Natural killer cell (primary cell): ENCODE data around the gene POU5F2. TPM values are rescaled to one million over a fixed set of nuclear protein-coding genes. Genes with fewer than 3 reads are reported as not detected.

ENCODE experiments used
- ATAC-seq, 3 donors: fragments of 150-1000 bp in 2 of 3; fragments of 200-7000 bp in 1 of 3; cut with Tn5 transposase; 1 replicate in 1 of 3; 2 replicates in 2 of 3; pipeline ENCODE4 v1.10.0; 2021; ENCODE audit warnings: mild to moderate bottlenecking in 2 of 3, moderate library complexity in 2 of 3
- DNase-seq, 2 donors: peaks; one replicate each; pipeline versions ENCODE4 v3.0.0 to v3.0.0-alpha.2; 2013 to 2021; ENCODE audit warnings: mixed read lengths in 1 of 2
- H3K27ac ChIP-seq: one replicate; pipeline ENCODE4 v1.5.1; 2013; ENCODE audit warnings: mild to moderate bottlenecking, low read length
- H3K27me3 ChIP-seq: one replicate; pipeline ENCODE4 v1.6.1; 2013; ENCODE audit warnings: low read length; ENCODE audit not compliant: control insufficient read depth, insufficient read depth
- H3K36me3 ChIP-seq: one replicate; pipeline ENCODE4 v1.6.1; 2013; ENCODE audit warnings: low read length; ENCODE audit not compliant: control insufficient read depth, insufficient read depth
- H3K4me1 ChIP-seq: one replicate; pipeline ENCODE4 v1.6.1; 2013; ENCODE audit warnings: low read length; ENCODE audit not compliant: control insufficient read depth, insufficient read depth
- H3K4me3 ChIP-seq: one replicate; pipeline ENCODE4 v1.5.1; 2013; ENCODE audit warnings: low read length
- H3K9me3 ChIP-seq: one replicate; pipeline ENCODE4 v1.6.1; 2013; ENCODE audit warnings: low read length; ENCODE audit not compliant: control insufficient read depth, insufficient read depth
- H3K27ac Mint-ChIP-seq, 2 donors: one replicate each; pipeline ENCODE4 v1.8.0; 2022; ENCODE audit warnings: mild to moderate bottlenecking in 2 of 2, mixed read lengths in 2 of 2, moderate library complexity in 1 of 2
- H3K27me3 Mint-ChIP-seq, 2 donors: one replicate each; pipeline ENCODE4 v1.8.0; 2022; ENCODE audit warnings: low read depth in 2 of 2, mixed read lengths in 2 of 2
- H3K36me3 Mint-ChIP-seq: one replicate; pipeline ENCODE4 v1.8.0; 2022; ENCODE audit warnings: mixed read lengths
- H3K4me1 Mint-ChIP-seq, 2 donors: one replicate each; pipeline ENCODE4 v1.8.0; 2022; ENCODE audit warnings: mixed read lengths in 2 of 2
- H3K4me3 Mint-ChIP-seq: one replicate; pipeline ENCODE4 v1.8.0; 2022; ENCODE audit warnings: mild to moderate bottlenecking, moderate library complexity, mixed read lengths
- H3K9me3 Mint-ChIP-seq, 2 donors: one replicate each; pipeline ENCODE4 v1.8.0; 2022; ENCODE audit warnings: mixed read lengths in 2 of 2
- WGBS: methylation state at CpG from one replicate; pipeline ENCODE4 v1.1.7; 2013; ENCODE audit warnings: missing lambda C conversion rate; ENCODE audit not compliant: insufficient coverage; 5-methylcytosine and 5-hydroxymethylcytosine counted together
- intact Hi-C: fragments of 100-400 bp; cut with micrococcal nuclease; formaldehyde crosslinking; loops from one replicate; pipeline ENCODE4 v1.14.2; 2022
- total RNA-seq, 4 donors: library from RNA; stranded (reverse); fragments of 120-200 nt in 1 of 4; gene quantifications; one replicate each; pipeline versions ENCODE4 v1.2.3 to v1.2.4, GENCODE V29; 2013 to 2022
- TF ChIP-seq, protein P1 (sequence below): fragments of 200-600 bp; IDR thresholded peaks from one replicate; pipeline ENCODE4 v1.8.0; 2022; ENCODE audit warnings: antibody characterized with exemption

The POU5F2 gene
- total RNA-seq, 3 donors from 2014 or later (not counting 1 experiment from before 2014, with no cell fraction given): 4.4 to 7.1 (median 6.3) TPM

DNA sequence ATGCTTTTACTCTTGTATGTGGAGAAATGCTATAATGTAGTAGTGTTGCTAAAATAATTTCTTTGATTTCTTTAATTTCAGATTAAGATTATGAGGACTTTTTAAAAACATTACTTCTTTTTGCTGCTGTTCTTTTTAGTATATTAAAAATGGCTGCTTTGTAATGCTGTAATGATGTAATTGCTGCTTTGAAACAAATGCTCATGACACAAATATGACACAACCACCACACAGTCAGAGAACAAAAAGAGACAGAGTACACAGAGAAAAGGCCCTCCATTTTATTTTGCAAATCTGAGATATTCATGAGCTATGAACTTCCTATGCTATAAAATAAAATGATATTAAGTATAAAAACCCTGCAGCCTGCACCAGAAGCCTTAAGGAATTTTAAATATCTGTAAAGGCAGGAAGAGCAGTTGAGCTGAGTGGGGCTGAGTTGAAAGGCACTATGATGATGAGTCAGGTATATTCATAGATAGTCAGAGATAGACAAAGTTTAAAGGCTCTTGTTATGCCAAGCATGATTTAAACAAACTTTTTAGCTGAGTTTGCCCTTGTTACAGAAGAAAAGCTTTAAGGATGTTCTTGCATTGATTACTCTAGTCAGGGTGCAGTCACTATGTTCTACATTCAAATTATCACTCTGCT, 5.1 kb upstream of the POU5F2 start:
- no peaks in the 10 kb centered on the region for H3K4me1 ChIP-seq
- H3K27me3 ChIP-seq: no peaks in the 10 kb centered on the region
- DNase-seq (no peak), ATAC-seq (no peak)
- intact Hi-C loops: no loop called here
- H3K36me3 Mint-ChIP-seq: no peaks in the 10 kb centered on the region
- no peak overlapping the region for H3K4me3 Mint-ChIP-seq
- no peaks in the 10 kb centered on the region for H3K9me3 Mint-ChIP-seq
- no peaks in the 10 kb centered on the region for H3K9me3 ChIP-seq
- H3K4me1 Mint-ChIP-seq: peaks cover 6 to 13% of the 10 kb centered on the region in 2 donors
- H3K27me3 Mint-ChIP-seq: no peaks in the 10 kb centered on the region
- TF ChIP-seq, protein P1, sequence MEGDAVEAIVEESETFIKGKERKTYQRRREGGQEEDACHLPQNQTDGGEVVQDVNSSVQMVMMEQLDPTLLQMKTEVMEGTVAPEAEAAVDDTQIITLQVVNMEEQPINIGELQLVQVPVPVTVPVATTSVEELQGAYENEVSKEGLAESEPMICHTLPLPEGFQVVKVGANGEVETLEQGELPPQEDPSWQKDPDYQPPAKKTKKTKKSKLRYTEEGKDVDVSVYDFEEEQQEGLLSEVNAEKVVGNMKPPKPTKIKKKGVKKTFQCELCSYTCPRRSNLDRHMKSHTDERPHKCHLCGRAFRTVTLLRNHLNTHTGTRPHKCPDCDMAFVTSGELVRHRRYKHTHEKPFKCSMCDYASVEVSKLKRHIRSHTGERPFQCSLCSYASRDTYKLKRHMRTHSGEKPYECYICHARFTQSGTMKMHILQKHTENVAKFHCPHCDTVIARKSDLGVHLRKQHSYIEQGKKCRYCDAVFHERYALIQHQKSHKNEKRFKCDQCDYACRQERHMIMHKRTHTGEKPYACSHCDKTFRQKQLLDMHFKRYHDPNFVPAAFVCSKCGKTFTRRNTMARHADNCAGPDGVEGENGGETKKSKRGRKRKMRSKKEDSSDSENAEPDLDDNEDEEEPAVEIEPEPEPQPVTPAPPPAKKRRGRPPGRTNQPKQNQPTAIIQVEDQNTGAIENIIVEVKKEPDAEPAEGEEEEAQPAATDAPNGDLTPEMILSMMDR: no peak
- H3K4me3 ChIP-seq: no peak overlapping the region
- H3K27ac Mint-ChIP-seq: no peak overlapping the region
- H3K27ac ChIP-seq: no peak overlapping the region
- H3K36me3 ChIP-seq: no peaks in the 10 kb centered on the region

DNA sequence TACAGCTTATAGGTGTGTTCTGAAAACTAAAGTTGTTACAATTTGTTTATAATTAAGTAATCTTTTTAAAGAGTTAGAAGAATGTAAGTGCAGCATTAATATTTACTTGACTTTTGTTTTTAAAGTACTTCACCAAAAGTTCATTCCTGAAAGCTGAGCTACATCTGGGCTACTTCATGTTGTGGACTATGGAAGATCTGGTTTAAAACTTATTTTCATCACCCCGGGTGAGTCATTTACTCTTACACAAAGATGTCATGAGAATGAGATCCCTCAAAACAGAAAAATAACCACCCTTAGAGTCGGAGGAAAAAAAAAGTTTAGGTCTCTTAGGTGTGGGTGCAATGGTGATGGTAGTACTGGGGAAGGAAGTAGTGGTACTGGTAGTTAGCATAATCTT, 5.1 kb downstream of the POU5F2 start:
- H3K27me3 ChIP-seq: no peaks in the 10 kb centered on the region
- H3K27ac ChIP-seq: no peak overlapping the region
- intact Hi-C loops: no loop called here
- no peak for DNase-seq
- H3K27ac Mint-ChIP-seq: no peak overlapping the region
- no peak overlapping the region for H3K4me3 ChIP-seq
- H3K36me3 Mint-ChIP-seq: no peaks in the 10 kb centered on the region
- H3K4me1 Mint-ChIP-seq: peaks cover 5 to 10% of the 10 kb centered on the region in 2 donors
- H3K9me3 ChIP-seq: no peaks in the 10 kb centered on the region
- no peaks in the 10 kb centered on the region for H3K4me1 ChIP-seq
- peaks cover 5% of the 10 kb centered on the region for H3K36me3 ChIP-seq
- no peak for ATAC-seq
- no peak overlapping the region for H3K4me3 Mint-ChIP-seq
- WGBS: no CpG with 5 or more reads among the region's 2 CpGs
- TF ChIP-seq, protein P1: no peak
- H3K9me3 Mint-ChIP-seq: peaks cover 2 to 3% of the 10 kb centered on the region in 2 donors
- H3K27me3 Mint-ChIP-seq: no peaks in the 10 kb centered on the region

DNA sequence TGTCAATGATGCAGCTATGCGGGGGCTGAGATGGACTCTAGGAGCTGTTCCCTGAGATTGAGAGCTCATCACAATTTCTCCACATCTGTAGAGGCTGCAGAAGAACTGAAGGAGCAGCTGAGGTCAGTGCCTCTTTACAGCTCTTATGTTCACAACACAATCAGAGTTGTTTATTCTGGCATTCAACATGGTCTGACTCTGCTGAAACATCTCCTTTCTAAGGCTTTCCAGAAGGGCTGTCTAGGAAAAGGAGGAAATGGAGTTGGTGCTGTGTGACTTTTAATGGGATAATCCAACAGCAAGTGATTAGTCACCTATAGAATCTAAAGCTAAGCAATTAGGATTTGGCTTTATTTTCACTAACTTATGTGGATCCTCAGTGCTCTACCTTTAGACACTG, 6.0 kb downstream of the POU5F2 start:
- Histone ChIP-seq H3K4me1 (no peaks in the 10 kb centered on the region), H3K27ac (no peak overlapping the region), H3K4me3 (no peak overlapping the region), H3K9me3 (no peaks in the 10 kb centered on the region), H3K27me3 (no peaks in the 10 kb centered on the region), H3K36me3 (peaks cover 5% of the 10 kb centered on the region)
- Mint-ChIP-seq H3K4me1 (peaks cover 5 to 15% of the 10 kb centered on the region in 2 donors), H3K36me3 (no peaks in the 10 kb centered on the region), H3K27me3 (no peaks in the 10 kb centered on the region), H3K9me3 (peaks cover 2 to 3% of the 10 kb centered on the region in 2 donors), H3K27ac (no peak overlapping the region), H3K4me3 (no peak overlapping the region)
- DNase-seq (no peak), ATAC-seq (no peak)
- 100% methylated on average over 1 of the region's 1 CpG for WGBS
- TF ChIP-seq, protein P1: no peak
- intact Hi-C loops: no loop called here

DNA sequence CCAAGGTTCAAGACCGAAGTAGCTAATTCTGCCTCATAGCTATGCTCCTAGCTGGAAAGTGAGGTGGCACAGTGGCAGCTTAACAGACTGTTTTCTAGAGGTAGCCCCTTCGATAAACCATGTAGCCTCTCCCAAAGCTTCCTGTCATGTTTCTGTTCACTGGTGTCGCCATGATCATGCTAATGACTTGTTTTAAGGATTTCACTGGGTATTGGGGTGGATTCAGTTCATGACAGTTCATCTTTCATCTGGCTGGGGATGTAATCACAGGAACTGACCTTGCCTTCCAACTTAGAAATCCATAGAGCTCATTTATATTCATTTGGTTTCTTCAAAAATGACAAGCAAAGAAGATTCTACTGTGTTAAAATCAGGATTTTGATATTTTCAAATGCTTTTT, 9.4 kb downstream of the POU5F2 start:
- no peak overlapping the region for H3K27ac Mint-ChIP-seq
- intact Hi-C loops: no loop called here
- no peaks in the 10 kb centered on the region for H3K9me3 Mint-ChIP-seq
- Histone ChIP-seq H3K27ac (no peak overlapping the region), H3K36me3 (no peaks in the 10 kb centered on the region), H3K9me3 (no peaks in the 10 kb centered on the region), H3K4me1 (no peaks in the 10 kb centered on the region), H3K27me3 (no peaks in the 10 kb centered on the region), H3K4me3 (no peak overlapping the region)
- H3K4me1 Mint-ChIP-seq: peaks cover 0 to 11% of the 10 kb centered on the region in 2 donors
- 95% methylated on average over 3 of the region's 3 CpGs for WGBS
- no peaks in the 10 kb centered on the region for H3K36me3 Mint-ChIP-seq
- TF ChIP-seq, protein P1: no peak
- no peaks in the 10 kb centered on the region for H3K27me3 Mint-ChIP-seq
- no peak overlapping the region for H3K4me3 Mint-ChIP-seq
- no peak for DNase-seq
- ATAC-seq: no peak
